ENCODE data around the gene MEIOB.
"Not testable (repeated sequence)": the region's sequence is repeated elsewhere in the genome, so short reads cannot be mapped to it uniquely, and the experiment has no call there.

MEIOB gene

GRCh38 chr16:1907226-1907860, 35.4 kb upstream of the MEIOB start:
- DNase-seq = no peak

GRCh38 chr16:1906846-1907165, 34.8 kb upstream of the MEIOB start:
- no peak for DNase-seq

DNA sequence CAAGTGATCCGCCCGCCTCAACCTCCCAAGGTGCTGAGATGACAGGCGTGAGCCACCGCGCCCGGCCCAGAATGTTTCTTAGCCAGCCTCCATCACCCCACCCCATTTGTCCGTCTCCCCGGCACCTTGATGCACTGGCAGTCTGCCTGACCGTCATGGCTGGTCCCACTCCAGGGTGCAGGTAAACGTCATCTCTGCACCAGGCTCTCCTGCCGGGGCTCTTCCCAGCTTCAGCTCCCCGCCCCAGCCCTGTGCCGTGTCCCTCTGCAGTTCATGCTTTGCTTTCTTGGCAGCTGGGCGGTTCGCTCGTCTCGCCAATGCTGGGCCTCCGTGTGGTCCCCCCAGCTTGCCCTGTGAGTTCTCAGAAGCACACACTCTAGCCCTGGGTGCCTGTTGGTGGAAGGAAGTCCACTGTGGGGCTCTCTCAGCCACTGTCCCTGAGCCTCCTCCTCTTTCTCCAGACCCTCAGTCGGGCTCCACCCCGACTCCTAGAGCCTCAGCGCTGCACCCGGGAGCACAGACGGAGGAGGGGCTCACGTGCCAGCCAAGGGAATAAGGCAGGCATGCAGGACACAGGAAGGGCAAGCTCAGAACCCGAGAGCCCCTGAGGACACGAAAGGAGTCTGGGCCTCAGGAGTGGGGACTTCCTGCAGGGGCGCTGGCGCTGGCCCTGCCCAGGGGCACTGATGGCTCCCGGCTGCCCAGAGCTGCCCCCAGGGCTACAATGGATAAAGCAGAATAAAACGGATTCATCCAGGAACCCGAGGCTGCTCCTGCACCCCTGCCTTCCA, 34.3 kb upstream of the MEIOB start:
- DNase-seq = no peak

DNA sequence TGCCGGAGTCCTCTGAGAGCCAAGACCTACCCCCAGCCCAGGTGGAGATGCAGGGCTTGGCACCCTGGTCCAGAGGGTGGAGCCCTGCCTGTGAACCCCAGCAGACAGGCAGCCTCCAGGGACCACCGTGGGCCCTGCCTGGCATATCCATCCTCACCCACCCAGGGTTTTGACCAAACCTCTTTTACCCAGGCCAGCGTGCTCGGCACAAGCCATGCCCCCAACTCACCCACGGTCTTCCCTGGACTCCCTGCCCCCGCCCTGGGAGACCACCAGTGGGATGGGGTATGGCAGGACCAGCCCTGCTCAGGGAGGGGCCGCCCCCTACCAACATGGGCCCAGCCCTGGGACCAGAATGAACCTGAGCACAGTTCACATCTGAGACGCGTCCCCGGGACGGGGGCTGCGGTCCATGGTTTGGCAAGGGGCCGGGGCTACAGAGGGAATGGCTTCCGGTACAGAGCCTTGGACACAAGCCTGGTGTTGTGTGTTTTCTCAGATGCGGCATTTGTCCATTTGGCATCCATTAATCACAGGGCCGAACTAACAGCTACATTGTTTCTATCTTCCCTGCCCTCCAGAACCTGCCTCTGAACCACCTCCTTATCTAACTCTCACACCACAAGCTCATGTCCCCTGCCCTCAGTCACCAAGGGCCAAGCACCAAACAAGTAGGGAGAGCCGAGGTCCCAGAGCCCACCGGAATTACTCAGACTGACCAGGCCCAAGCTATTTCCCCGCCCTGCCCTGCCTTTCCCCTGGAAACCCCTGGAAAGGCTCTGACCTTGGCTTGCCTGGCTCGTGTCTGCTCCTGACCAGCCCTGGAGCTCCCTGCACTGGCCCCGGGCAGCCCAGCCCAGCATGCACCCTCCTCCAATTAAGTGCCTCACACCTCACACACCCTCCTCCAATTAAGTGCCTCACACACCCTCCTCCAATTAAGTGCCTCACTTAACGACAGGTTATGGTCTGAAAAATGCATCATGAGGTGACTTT, 32.2 kb upstream of the MEIOB start:
- DNase-seq = no peak

DNA sequence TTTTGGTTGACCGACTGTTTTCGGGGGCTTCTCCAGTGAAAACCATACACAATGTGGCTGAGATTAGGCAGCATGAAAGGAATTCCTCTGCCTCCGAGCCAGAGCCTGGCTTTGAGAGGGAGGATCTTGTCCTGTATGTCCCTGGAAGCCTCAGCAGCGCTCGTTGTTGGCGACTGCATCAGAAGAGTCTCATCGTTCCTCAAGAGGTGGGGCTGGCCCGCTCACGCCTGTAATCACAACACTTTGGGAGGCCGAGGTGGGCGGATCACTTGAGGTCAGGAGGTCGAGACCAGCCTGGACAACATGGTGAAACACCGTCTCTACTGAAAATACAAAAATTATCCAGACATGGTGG, 31.2 kb upstream of the MEIOB start:
- DNase-seq = no peak

DNA sequence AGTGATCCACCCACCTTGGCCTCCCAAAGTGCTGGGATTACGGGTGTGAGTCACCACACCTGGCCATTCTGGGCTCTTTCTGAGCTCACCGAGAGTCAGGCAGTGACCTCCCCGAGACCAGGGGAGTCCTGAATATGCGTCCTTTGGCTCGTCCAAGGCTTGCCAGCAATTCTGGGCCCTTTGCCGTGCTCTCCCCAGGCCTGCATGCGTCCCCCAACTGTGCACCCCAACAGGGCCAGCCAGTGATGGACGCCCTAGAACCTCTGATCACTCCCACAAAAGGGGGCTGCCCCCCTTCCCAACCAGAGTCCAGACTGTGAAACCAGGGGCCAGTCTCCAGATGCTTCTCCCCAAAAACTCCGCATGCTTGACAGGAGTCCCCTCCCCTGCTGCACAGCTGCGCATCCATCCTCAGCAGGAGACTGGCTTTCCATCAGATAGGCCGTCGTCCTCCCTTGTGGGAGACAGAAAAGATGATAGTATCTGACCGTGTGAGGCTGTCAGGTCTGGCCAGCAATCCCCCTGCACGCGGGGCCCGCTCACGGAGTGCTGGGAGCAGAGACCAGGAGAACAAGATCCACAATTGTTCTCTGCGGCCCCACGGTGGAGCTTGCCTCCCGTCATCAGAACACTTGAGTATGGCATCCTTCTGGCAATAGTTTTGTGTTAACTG, 30.7 kb upstream of the MEIOB start:
- DNase-seq = no peak

DNA sequence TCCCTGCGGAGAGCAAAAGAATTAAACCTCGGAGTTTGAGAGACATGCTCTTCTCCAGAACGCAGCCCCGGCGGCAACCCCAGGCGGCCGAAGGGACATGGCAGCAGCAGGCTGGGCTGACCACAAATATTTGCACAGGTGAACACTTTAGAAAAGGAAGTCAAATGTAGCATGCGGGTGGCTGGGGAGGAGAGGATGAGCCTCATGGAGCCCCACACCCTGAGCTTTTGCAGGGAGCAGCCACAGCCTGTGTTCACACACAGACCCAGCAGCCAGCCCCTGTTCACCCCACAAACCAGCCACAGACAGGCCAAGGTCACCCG, 28.4 kb upstream of the MEIOB start:
- no peak for DNase-seq

GRCh38 chr16:1899641-1900451, 27.9 kb upstream of the MEIOB start:
- DNase-seq = no peak

DNA sequence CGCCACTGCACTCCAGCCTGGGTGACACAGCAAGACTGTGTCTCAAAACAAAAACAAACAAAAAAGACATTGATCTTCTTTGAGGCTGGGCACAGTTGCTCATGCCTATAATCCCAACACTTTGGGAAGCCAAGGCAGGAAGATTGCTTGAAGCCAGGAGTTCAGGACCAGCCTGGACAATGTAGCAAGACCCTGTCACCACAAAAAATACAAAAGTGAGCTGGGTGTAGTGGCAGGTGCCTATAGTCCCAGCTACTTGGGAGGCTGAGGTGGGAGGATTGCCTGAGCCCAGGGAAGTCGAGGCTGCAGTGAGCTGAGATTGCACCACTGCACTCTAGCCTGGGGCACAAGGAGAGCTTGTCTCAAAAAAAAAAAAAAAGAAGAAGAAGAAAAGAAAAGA, 25.7 kb upstream of the MEIOB start:
- DNase-seq = not testable (repeated sequence)

DNA sequence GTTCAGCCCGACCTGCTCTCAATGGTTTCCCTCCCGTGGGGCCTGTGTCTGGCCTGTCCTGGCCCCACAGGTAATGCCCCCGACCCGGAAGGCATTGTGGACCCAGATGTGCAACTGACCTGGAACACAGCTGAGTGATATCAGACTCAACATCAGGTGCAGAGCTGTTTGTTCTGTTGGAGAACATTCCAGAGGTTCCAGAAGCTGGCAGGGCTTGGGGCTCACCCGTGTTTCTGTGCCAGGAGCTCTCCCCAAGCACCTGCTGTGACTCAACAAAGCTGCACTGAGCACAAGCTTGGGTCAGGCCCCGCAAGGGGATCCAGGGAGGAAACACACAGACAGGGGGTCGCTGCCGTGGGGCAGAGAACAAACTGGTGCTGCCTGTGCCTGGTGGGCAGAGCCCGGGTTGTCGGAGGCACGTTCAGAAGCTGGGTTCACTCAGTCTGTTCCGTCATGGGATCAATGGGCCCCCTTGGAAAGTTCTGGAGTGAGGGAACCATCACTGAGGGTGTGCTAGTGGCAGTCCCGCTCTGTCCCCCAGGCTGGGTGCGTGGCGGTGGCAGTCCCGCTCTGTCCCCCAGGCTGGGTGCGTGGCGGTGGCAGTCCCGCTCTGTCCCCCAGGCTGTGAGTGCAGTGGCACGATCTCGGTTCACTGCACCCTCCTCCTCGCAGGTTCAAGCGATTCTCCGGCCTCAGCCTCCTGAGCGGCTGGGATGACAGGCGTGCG, 24.1 kb upstream of the MEIOB start:
- no peak for DNase-seq

- DNase-seq = no peak
Observed at GRCh38 chr16:1895068-1895467, 23.1 kb upstream of the MEIOB start.

GRCh38 chr16:1890708-1891050, 18.7 kb upstream of the MEIOB start:
- DNase-seq = no peak

- DNase-seq = no peak
Observed at GRCh38 chr16:1890024-1890707, 18.2 kb upstream of the MEIOB start.

- DNase-seq = no peak
Observed at GRCh38 chr16:1887711-1888354, 15.9 kb upstream of the MEIOB start.

- no peak for DNase-seq
Observed at GRCh38 chr16:1884889-1885288, 12.9 kb upstream of the MEIOB start.

DNA sequence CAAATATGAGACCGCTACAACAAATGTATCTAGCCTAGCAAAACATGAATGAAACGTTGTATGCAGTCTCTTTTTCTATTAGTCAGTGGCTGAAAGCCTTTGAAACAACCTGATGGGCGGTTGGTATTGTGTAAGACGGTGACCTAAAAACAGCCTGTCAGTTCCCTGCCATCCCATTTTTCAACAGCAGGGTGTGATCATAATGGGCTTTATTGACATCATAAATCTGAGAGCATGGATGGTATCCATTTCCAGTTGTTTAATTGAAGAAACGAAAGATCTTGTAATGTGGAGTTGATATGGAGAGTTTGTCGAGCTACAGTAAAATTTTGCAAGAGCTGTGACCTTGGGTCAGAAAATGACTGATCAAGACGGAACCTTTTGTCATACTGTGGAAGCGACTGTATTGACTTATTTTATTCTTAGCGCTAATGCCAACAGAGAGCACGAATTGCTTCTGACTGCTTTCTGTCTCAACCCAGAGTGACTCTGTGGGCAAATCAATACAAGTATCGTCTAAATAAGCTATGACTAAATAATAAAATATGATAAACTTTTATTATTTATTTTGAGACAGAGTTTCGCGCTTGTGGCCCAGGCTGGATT, 12.3 kb upstream of the MEIOB start:
- DNase-seq = no peak

DNA sequence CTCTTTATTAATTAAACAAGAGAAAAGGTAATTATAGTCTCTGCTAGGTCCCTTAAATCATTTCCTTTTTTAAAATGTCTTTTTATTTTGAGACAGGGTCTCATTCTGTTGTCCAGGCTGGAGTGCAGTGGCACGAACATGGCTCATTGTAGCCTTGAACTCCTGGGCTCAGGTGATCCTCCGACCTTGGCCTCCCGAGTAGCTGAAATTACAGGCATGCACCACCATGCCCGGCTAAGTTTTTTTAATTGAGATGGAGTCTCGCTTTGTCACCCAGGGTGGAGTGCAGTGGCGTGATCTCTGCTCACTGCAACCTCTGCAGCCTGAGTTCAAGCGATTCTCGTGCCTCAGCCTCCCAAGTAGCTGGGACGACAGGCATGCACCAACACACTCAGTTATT, 9.2 kb upstream of the MEIOB start:
- not testable (repeated sequence) for DNase-seq

- no peak for DNase-seq
Observed at GRCh38 chr16:1879477-1879876, 7.5 kb upstream of the MEIOB start.

- DNase-seq = no peak
Observed at GRCh38 chr16:1878256-1878655, 6.3 kb upstream of the MEIOB start.

- no peak for DNase-seq
Observed at GRCh38 chr16:1877804-1878203, 5.8 kb upstream of the MEIOB start.

All from activated effector memory CD4-positive, alpha-beta T cell treated with Interleukin-2 at 50 U/mL for 16 hours (primary cell).